HG02642 (cell line): ENCODE results near the gene SLC16A12.

Experiments used
- ATAC-seq: cut with Tn5 transposase; IDR thresholded peaks from one replicate; pipeline ENCODE4 v1.9.1; 2021; ENCODE audit warnings: mild to moderate bottlenecking; ENCODE audit not compliant: unreplicated experiment, poor library complexity

The SLC16A12 gene

GRCh38 chr10:89516149-89516832, 19.1 kb downstream of the SLC16A12 start:
- ATAC-seq = no peak

GRCh38 chr10:89515031-89515841, 20.2 kb downstream of the SLC16A12 start:
- no peak for ATAC-seq

- ATAC-seq = no peak
Measured at GRCh38 chr10:89513206-89513605, 22.2 kb downstream of the SLC16A12 start.

GRCh38 chr10:89505640-89506275, 29.6 kb downstream of the SLC16A12 start:
- no peak for ATAC-seq

- ATAC-seq = no peak
Measured at GRCh38 chr10:89504691-89505090, 30.7 kb downstream of the SLC16A12 start.

GRCh38 chr10:89503652-89504370, 31.6 kb downstream of the SLC16A12 start:
- ATAC-seq = no peak

GRCh38 chr10:89503151-89503550, 32.2 kb downstream of the SLC16A12 start:
- no peak for ATAC-seq

GRCh38 chr10:89502549-89502948, 32.8 kb downstream of the SLC16A12 start:
- no peak for ATAC-seq

- no peak for ATAC-seq
Measured at GRCh38 chr10:89494575-89494974, 40.8 kb downstream of the SLC16A12 start.

- ATAC-seq = no peak
Measured at GRCh38 chr10:89494068-89494467, 41.3 kb downstream of the SLC16A12 start.

- ATAC-seq = no peak
Measured at GRCh38 chr10:89491932-89492331, 43.5 kb downstream of the SLC16A12 start.

GRCh38 chr10:89490596-89491335, 44.6 kb downstream of the SLC16A12 start:
- ATAC-seq = no peak

GRCh38 chr10:89482256-89482655, 53.1 kb downstream of the SLC16A12 start:
- ATAC-seq = no peak

- no peak for ATAC-seq
Measured at GRCh38 chr10:89481662-89482061, 53.7 kb downstream of the SLC16A12 start.

GRCh38 chr10:89479771-89480446, 55.5 kb downstream of the SLC16A12 start:
- ATAC-seq = no peak

GRCh38 chr10:89478739-89479654, 56.4 kb downstream of the SLC16A12 start:
- ATAC-seq = no peak

GRCh38 chr10:89478085-89478738, 57.2 kb downstream of the SLC16A12 start:
- no peak for ATAC-seq

- no peak for ATAC-seq
Measured at GRCh38 chr10:89476150-89476549, 59.2 kb downstream of the SLC16A12 start.
